Psoas muscle (tissue), 8 donors: Measurements from ENCODE around the gene PMIS2. TPM values are rescaled to one million over a fixed set of nuclear protein-coding genes. Genes with fewer than 3 reads are reported as not detected.

Source experiments
- ATAC-seq, 4 donors: fragments of 200-7000 bp; cut with Tn5 transposase; one replicate each; pipeline ENCODE4 v1.9.1; 2020; ENCODE audit warnings: moderate library complexity in 3 of 4, mild to moderate bottlenecking in 2 of 4
- DNase-seq, 2 donors: peaks; one replicate each; pipeline ENCODE4 v3.0.0-alpha.2; 2020
- H3K27ac ChIP-seq: fragments of 200-600 bp; one replicate; pipeline ENCODE4 v1.8.0; 2022
- H3K27me3 ChIP-seq, 3 donors: fragments of 200-600 bp in 1 of 3; one replicate each; pipeline versions ENCODE4 v1.6.1 to v1.8.0; 2013 to 2022; ENCODE audit warnings: low read length in 2 of 3, mild to moderate bottlenecking in 2 of 3, moderate library complexity in 1 of 3; ENCODE audit not compliant: insufficient read depth in 3 of 3
- H3K36me3 ChIP-seq, 2 donors: fragments of 200-600 bp in 1 of 2; one replicate each; pipeline versions ENCODE4 v1.6.1 to v1.8.0; 2013 to 2022; ENCODE audit warnings: low read depth in 1 of 2, mild to moderate bottlenecking in 1 of 2, moderate library complexity in 1 of 2; ENCODE audit not compliant: insufficient read depth in 1 of 2
- H3K4me1 ChIP-seq: fragments of 200-600 bp; one replicate; pipeline ENCODE4 v1.8.0; 2022
- H3K4me3 ChIP-seq: fragments of 200-600 bp; one replicate; pipeline ENCODE4 v1.8.0; 2022; ENCODE audit warnings: mild to moderate bottlenecking
- H3K9me3 ChIP-seq: fragments of 200-600 bp; one replicate; pipeline ENCODE4 v1.8.0; 2022
- CTCF ChIP-seq: fragments of 200-600 bp; IDR thresholded peaks from one replicate; pipeline ENCODE4 v1.8.0; 2022; ENCODE audit warnings: antibody characterized with exemption
- WGBS, 3 donors: extraction: QIAGEN DNeasy Blood & Tissue Kit; methylation state at CpG; one replicate each; pipeline versions ENCODE4 v1.1.6 to v1.1.7; 2013; 5-methylcytosine and 5-hydroxymethylcytosine counted together
- intact Hi-C, 2 donors: fragments of 100-400 bp; cut with DNase I; formaldehyde crosslinking; loops; one replicate each; pipeline versions ENCODE4 v1.11.0 to v1.14.2; 2022
- polyA plus RNA-seq, 3 donors: library from polyadenylated mRNA; stranded (reverse); fragments of 200-250 nt; gene quantifications; one replicate each; pipeline ENCODE4 v1.2.3, GENCODE V29; 2013
- total RNA-seq, 4 donors: library from RNA; stranded (reverse); fragmentation: NEBNext Ultra II Directional in 2 of 4; extraction: Animal tissue kit (Norgen Biotek cat#: 25700) in 2 of 4; gene quantifications; one replicate each; pipeline versions ENCODE4 v1.2.1 to v1.2.4, GENCODE V29; 2021 to 2023
- donor health status: healthy with polysubstance abuse.
- donor health status: DM: no; HTN: no; CAD: no; lungs with moderate emphysema.
- donor health status: Bipolar disorder and iron deficiency.
- donor health status: healthy.
- donor health status: DM: yes; HTN: yes; CAD: no.
- donor health status: DM: no; HTN: no; CAD: no.
- donor health status: DM: no; HTN: no; CAD: no.
- donor health status: DM: yes; HTN: yes; CAD: no.

Gene PMIS2
- total and polyA plus RNA-seq, 7 donors: not detected

- no peak overlapping the region for H3K27ac ChIP-seq
- DNase-seq (no peak), ATAC-seq (no peak)
- peaks cover 0 to 19% of the 10 kb centered on the region in 2 donors for H3K36me3 ChIP-seq
- intact Hi-C loops: loop anchor here in 1 of 2 donors (2.0 kb wide), 1 partner anchor 54 kb away; no protein-coding TSS in a partner anchor
- 72 to 79% (median 74%) methylated on average over 21 of the region's 21 CpGs for WGBS, 3 donors
- no peak overlapping the region for H3K4me3 ChIP-seq
- H3K4me1 ChIP-seq: peaks cover 14% of the 10 kb centered on the region
- H3K9me3 ChIP-seq: no peaks in the 10 kb centered on the region
- no peak for TF ChIP-seq CTCF
- no peaks in the 10 kb centered on the region for H3K27me3 ChIP-seq
Observed at GRCh38 chr19:35551091-35551810, 34.7 kb upstream of the PMIS2 start.

GRCh38 chr19:35552534-35553384 is 33.2 kb upstream of the PMIS2 start:
- Histone ChIP-seq H3K4me3 (no peak overlapping the region), H3K4me1 (no peaks in the 10 kb centered on the region), H3K36me3 (peaks cover 0 to 6% of the 10 kb centered on the region in 2 donors), H3K9me3 (no peaks in the 10 kb centered on the region), H3K27ac (no peak overlapping the region), H3K27me3 (no peaks in the 10 kb centered on the region)
- DNase-seq (no peak), ATAC-seq (no peak)
- 65 to 73% (median 65%) methylated on average over 13 of the region's 13 CpGs for WGBS, 3 donors
- intact Hi-C loops: no loop called here
- no peak for TF ChIP-seq CTCF

GRCh38 chr19:35553385-35554000 is 32.5 kb upstream of the PMIS2 start:
- H3K36me3 ChIP-seq: no peaks in the 10 kb centered on the region
- H3K27me3 ChIP-seq: peaks cover 0 to 6% (median 5%) of the 10 kb centered on the region in 3 donors
- H3K9me3 ChIP-seq: no peaks in the 10 kb centered on the region
- H3K4me3 ChIP-seq: no peak overlapping the region
- WGBS, 3 donors: 52 to 57% (median 53%) methylated on average over 11 to 14 of the region's 14 CpGs
- no peaks in the 10 kb centered on the region for H3K4me1 ChIP-seq
- DNase-seq (no peak), ATAC-seq (no peak)
- intact Hi-C loops: no loop called here
- TF ChIP-seq CTCF: no peak
- no peak overlapping the region for H3K27ac ChIP-seq

- no peak for TF ChIP-seq CTCF
- DNase-seq: no peak
- Histone ChIP-seq H3K27ac (no peak overlapping the region), H3K9me3 (no peaks in the 10 kb centered on the region), H3K27me3 (peaks cover 0 to 12% (median 11%) of the 10 kb centered on the region in 3 donors), H3K4me3 (no peak overlapping the region), H3K4me1 (no peaks in the 10 kb centered on the region), H3K36me3 (no peaks in the 10 kb centered on the region)
- intact Hi-C loops: no loop called here
- WGBS, 3 donors: 66 to 72% (median 71%) methylated on average over 5 of the region's 5 CpGs
- no peak for ATAC-seq
Observed at GRCh38 chr19:35554076-35554475, 31.9 kb upstream of the PMIS2 start.
